ENCODE data around the gene PCP4.

- TF ChIP-seq CTCF (IDR thresholded peaks at IDR 0.05; ENCODE audit: low read depth, low read length, missing input control), result no peak
- TF ChIP-seq TAF1 (conservative IDR thresholded peaks at IDR 0.05), result no peak
- TF ChIP-seq, protein P1, sequence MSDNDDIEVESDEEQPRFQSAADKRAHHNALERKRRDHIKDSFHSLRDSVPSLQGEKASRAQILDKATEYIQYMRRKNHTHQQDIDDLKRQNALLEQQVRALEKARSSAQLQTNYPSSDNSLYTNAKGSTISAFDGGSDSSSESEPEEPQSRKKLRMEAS (IDR thresholded peaks at IDR 0.05), result no peak
Measured at GRCh38 chr21:39843916-39844315, 23.3 kb upstream of the PCP4 start.
